IMR-90 (cell line): ENCODE measurements around the gene CCL20. TPM values are rescaled to one million over a fixed set of nuclear protein-coding genes. Genes with fewer than 3 reads are reported as not detected.

ENCODE experiments used
- ATAC-seq: fragments of 200-7000 bp; cut with Tn5 transposase; 2 replicates; pipeline ENCODE4 v1.9.1; 2020; ENCODE audit warnings: low read depth, mild to moderate bottlenecking, moderate library complexity
- BruUV-seq: library from RNA; stranded (reverse); fragments of 400-500 nt; replicated peaks from 2 replicates; lab custom pipeline; 2021; lab: Mats Ljungman, UMichigan
- CTCF ChIA-PET: fragments of 300-600 bp; formaldehyde crosslinking; extraction: SDS; loops from one replicate; lab custom pipeline; 2021; ENCODE audit warnings: antibody characterized with exemption; lab: Yijun Ruan, JAX
- POLR2A ChIA-PET: fragments of 300-600 bp; sonication (Branson Sonifier 250); formaldehyde crosslinking; loops from one replicate; lab custom pipeline; 2022; ENCODE audit warnings: antibody characterized with exemption; ENCODE audit not compliant: unreplicated experiment; lab: Charles Lee
- DNase-seq: peaks from one replicate; pipeline ENCODE4 v3.0.0; 2013
- H2AFZ ChIP-seq: replicated peaks from 2 replicates; pipeline ENCODE3; 2013; ENCODE audit warnings: low read length, mild to moderate bottlenecking; ENCODE audit not compliant: poor library complexity
- H2AK5ac ChIP-seq: 2 replicates; pipeline ENCODE4 v1.6.1; 2013; ENCODE audit warnings: low read depth, low read length, inconsistent platforms
- H2AK9ac ChIP-seq: replicated peaks from 2 replicates; pipeline ENCODE3; 2013; ENCODE audit warnings: mild to moderate bottlenecking, low read depth, low read length, moderate library complexity; ENCODE audit not compliant: poor library complexity
- H2BK120ac ChIP-seq: 2 replicates; pipeline ENCODE4 v1.6.1; 2013; ENCODE audit warnings: low read depth, low read length, inconsistent platforms
- H2BK15ac ChIP-seq: 3 replicates; pipeline ENCODE4 v1.6.1; 2013; ENCODE audit warnings: low read depth, low read length, inconsistent platforms
- H2BK20ac ChIP-seq: 2 replicates; pipeline ENCODE4 v1.6.1; 2013; ENCODE audit warnings: low read depth, mild to moderate bottlenecking, inconsistent platforms, low read length, moderate library complexity
- H2BK5ac ChIP-seq: 2 replicates; pipeline ENCODE4 v1.6.1; 2013; ENCODE audit warnings: mild to moderate bottlenecking, low read depth, low read length, inconsistent platforms; ENCODE audit not compliant: poor library complexity, severe bottlenecking
- H3K14ac ChIP-seq: replicated peaks from 2 replicates; pipeline ENCODE4 v1.6.1; 2013; ENCODE audit warnings: low read depth, low read length, inconsistent platforms
- H3K18ac ChIP-seq: 2 replicates; pipeline ENCODE4 v1.6.1; 2013; ENCODE audit warnings: low read depth, low read length, control low read depth
- H3K23ac ChIP-seq: 2 replicates; pipeline ENCODE4 v1.6.1; 2013; ENCODE audit warnings: low read depth, low read length, inconsistent platforms
- H3K27ac ChIP-seq: 2 replicates; pipeline ENCODE4 v1.5.1; 2013; ENCODE audit warnings: mild to moderate bottlenecking, control low read depth, low read length; ENCODE audit not compliant: insufficient read depth
- H3K27me3 ChIP-seq: 2 replicates; pipeline ENCODE4 v1.6.1; 2013; ENCODE audit warnings: low read length; ENCODE audit not compliant: control insufficient read depth, insufficient read depth
- H3K36me3 ChIP-seq: 2 replicates; pipeline ENCODE4 v1.6.1; 2013; ENCODE audit warnings: low read length, mixed read lengths; ENCODE audit not compliant: control insufficient read depth, insufficient read depth
- H3K4ac ChIP-seq: 2 replicates; pipeline ENCODE4 v1.6.1; 2013; ENCODE audit warnings: low read depth, low read length, inconsistent platforms
- H3K4me1 ChIP-seq: 2 replicates; pipeline ENCODE4 v1.6.1; 2013; ENCODE audit warnings: low read length, mixed read lengths; ENCODE audit not compliant: control insufficient read depth, insufficient read depth
- H3K4me2 ChIP-seq: 2 replicates; pipeline ENCODE4 v1.6.1; 2013; ENCODE audit warnings: low read depth, mild to moderate bottlenecking, control low read depth, low read length, moderate library complexity
- H3K4me3 ChIP-seq: 2 replicates; pipeline ENCODE4 v1.5.1; 2013; ENCODE audit warnings: low read depth, mild to moderate bottlenecking, control low read depth, low read length, moderate library complexity; ENCODE audit not compliant: insufficient read depth
- H3K56ac ChIP-seq: 2 replicates; pipeline ENCODE4 v1.6.1; 2013; ENCODE audit warnings: low read length, inconsistent platforms; ENCODE audit not compliant: insufficient read depth; ENCODE audit errors: extremely low read depth
- H3K79me1 ChIP-seq, 2 experiments: 2 replicates each; pipeline ENCODE4 v1.6.1; 2013; ENCODE audit warnings: low read length in 2 of 2, inconsistent platforms in 1 of 2, low read depth in 1 of 2
- H3K9ac ChIP-seq: 2 replicates; pipeline ENCODE4 v1.6.1; 2013; ENCODE audit warnings: low read depth, low read length, control low read depth
- H3K9me1 ChIP-seq: 2 replicates; pipeline ENCODE4 v1.6.1; 2013; ENCODE audit warnings: low read length, inconsistent platforms; ENCODE audit not compliant: insufficient read depth
- H3K9me3 ChIP-seq: 2 replicates; pipeline ENCODE4 v1.6.1; 2013; ENCODE audit warnings: low read length; ENCODE audit not compliant: control insufficient read depth, insufficient read depth
- H4K20me1 ChIP-seq: 2 replicates; pipeline ENCODE4 v1.6.1; 2013; ENCODE audit warnings: low read length, inconsistent platforms; ENCODE audit not compliant: insufficient read depth
- H4K5ac ChIP-seq: 2 replicates; pipeline ENCODE4 v1.6.1; 2013; ENCODE audit warnings: mild to moderate bottlenecking, low read depth, low read length, control low read depth
- H4K8ac ChIP-seq, 2 experiments: 2 replicates each; pipeline ENCODE4 v1.6.1; 2013; ENCODE audit warnings: low read depth in 2 of 2, low read length in 2 of 2, control low read depth in 1 of 2, inconsistent platforms in 1 of 2
- H4K91ac ChIP-seq: 2 replicates; pipeline ENCODE4 v1.6.1; 2013; ENCODE audit warnings: low read depth, low read length, inconsistent platforms; ENCODE audit not compliant: insufficient read depth
- CHD1 ChIP-seq: IDR thresholded peaks from 2 replicates; pipeline ENCODE4 v1.6.1; 2012; ENCODE audit warnings: low read depth, low read length, improper control_type of control experiment
- FOS ChIP-seq: fragments of 150-350 bp; IDR thresholded peaks from 2 replicates; pipeline ENCODE4 v1.6.1; 2016; ENCODE audit warnings: low read depth, low read length
- POLR2A ChIP-seq: IDR thresholded peaks from 2 replicates; pipeline ENCODE4 v1.6.1; 2012; ENCODE audit warnings: mild to moderate bottlenecking, low read depth, low read length
- RAD21 ChIP-seq: IDR thresholded peaks from 2 replicates; pipeline ENCODE4 v1.6.1; 2012; ENCODE audit warnings: low read length, improper control_type of control experiment
- RFX5 ChIP-seq: IDR thresholded peaks from 2 replicates; pipeline ENCODE4 v1.8.0; 2012; ENCODE audit warnings: low read depth, mild to moderate bottlenecking, low read length, moderate library complexity
- WGBS, 2 experiments: methylation state at CpG; one replicate each; pipeline versions ENCODE4 v1.1.5 to v1.1.7; 2013; ENCODE audit warnings: missing lambda C conversion rate in 2 of 2; ENCODE audit not compliant: insufficient read length in 1 of 2; ENCODE audit errors: extremely low coverage in 2 of 2; 5-methylcytosine and 5-hydroxymethylcytosine counted together
- dilution Hi-C: fragments of 300-500 bp; cut with HindIII; formaldehyde crosslinking; loops from one replicate; pipeline ENCODE4 v1.14.3; 2018; ENCODE audit warnings: low sequenced_read_pairs; ENCODE audit not compliant: unreplicated experiment
- in situ Hi-C: fragments of 300-500 bp; cut with MboI; formaldehyde crosslinking; loops from 3 replicates; pipeline ENCODE4 v1.14.3; 2019; ENCODE audit warnings: low sequenced_read_pairs, inconsistent platforms, mixed read lengths
- intact Hi-C: fragments of 100-400 bp; cut with micrococcal nuclease; formaldehyde crosslinking; loops from 2 replicates; pipeline ENCODE4 v1.10.0; 2022
- polyA plus RNA-seq, 3 experiments: library from polyadenylated mRNA; depleted of rRNA; stranded (reverse); fragments of >200 nt; gene quantifications; 2 replicates each; pipeline ENCODE4 v1.2.3, GENCODE V29; 2012; ENCODE audit warnings: low replicate concordance in 1 of 3
- total RNA-seq: library from RNA; depleted of rRNA; stranded (reverse); fragments of >200 nt; gene quantifications from 2 replicates; pipeline ENCODE4 v1.2.3, GENCODE V29; 2012

The CCL20 gene
- total and polyA plus RNA-seq, 2 of the 4 experiments (the other 2 are of a cell fraction): not detected

- ChIA-PET POLR2A (no interaction called here), CTCF (no interaction called here)
- Histone ChIP-seq H2BK120ac (no peak overlapping the region), H2AK5ac (no peak overlapping the region), H3K4me2 (no peak overlapping the region), H3K56ac (no peak overlapping the region), H3K9me1 (no peaks in the 10 kb centered on the region), H4K91ac (no peak overlapping the region), H3K9ac (no peak overlapping the region), H2BK20ac (no peak overlapping the region), H3K79me1 (no peaks in the 10 kb centered on the region), H4K5ac (no peak overlapping the region), H3K4ac (no peak overlapping the region), H3K23ac (no peak overlapping the region), H3K14ac (no peak overlapping the region), H3K36me3 (no peaks in the 10 kb centered on the region), H3K27ac (no peak overlapping the region), H3K9me3 (no peaks in the 10 kb centered on the region), H4K8ac (no peak overlapping the region), H2AK9ac (no peak overlapping the region), H3K27me3 (no peaks in the 10 kb centered on the region), H4K20me1 (no peaks in the 10 kb centered on the region), H2BK15ac (no peak overlapping the region), H3K4me1 (no peaks in the 10 kb centered on the region), H2BK5ac (no peak overlapping the region), H2AFZ (no peak overlapping the region), H3K18ac (no peak overlapping the region), H3K4me3 (no peak overlapping the region)
- in situ Hi-C loops (no loop called here), intact Hi-C loops (no loop called here), dilution Hi-C loops (no loop called here)
- BruUV-seq: no TSS peak
- no CpG with 5 or more reads among the region's 4 CpGs for WGBS, 2 experiments
- DNase-seq: no peak
- ATAC-seq: no peak
- TF ChIP-seq FOS (no peak), RAD21 (no peak), RFX5 (no peak), POLR2A (no peak), CHD1 (no peak)
Observed at GRCh38 chr2:227848586-227848985, 34.9 kb downstream of the CCL20 start.
